Fibroblast of upper back skin (primary cell): ENCODE data around the gene SPATA24.
"Not testable (repeated sequence)": the region's sequence is repeated elsewhere in the genome, so short reads cannot be mapped to it uniquely, and the experiment has no call there.

Experiments used
- DNase-seq: peaks from one replicate; pipeline ENCODE4 v3.0.0-alpha.2; 2013

SPATA24 gene

GRCh38 chr5:139394123-139394653, 9.7 kb downstream of the SPATA24 start:
- DNase-seq: no peak

- no peak for DNase-seq
Observed at GRCh38 chr5:139393497-139394122, 10.3 kb downstream of the SPATA24 start.

GRCh38 chr5:139392678-139393496, 11.0 kb downstream of the SPATA24 start:
- peak; percentile 53 for DNase-seq

- DNase-seq: no peak
Observed at GRCh38 chr5:139392324-139392677, 11.6 kb downstream of the SPATA24 start.

GRCh38 chr5:139391570-139392323, 12.1 kb downstream of the SPATA24 start:
- DNase-seq: no peak

- DNase-seq: no peak
Observed at GRCh38 chr5:139390639-139391569, 13.0 kb downstream of the SPATA24 start.

GRCh38 chr5:139389701-139390638, 13.9 kb downstream of the SPATA24 start, which contains the start of gene MZB1:
MZB1 (minus strand) TSS chr5:139389913; CDS start chr5:139389856, 57 bp downstream.
- no peak for DNase-seq

- peak; percentile 17 for DNase-seq
Observed at GRCh38 chr5:139388198-139388821, 15.6 kb downstream of the SPATA24 start.

- DNase-seq: no peak
Observed at GRCh38 chr5:139387611-139388197, 16.2 kb downstream of the SPATA24 start.

- DNase-seq: not testable (repeated sequence)
Observed at GRCh38 chr5:139386956-139387355, 16.9 kb downstream of the SPATA24 start.

GRCh38 chr5:139386050-139386438, 17.8 kb downstream of the SPATA24 start:
- no peak for DNase-seq

- DNase-seq: no peak
Observed at GRCh38 chr5:139385061-139386049, 18.5 kb downstream of the SPATA24 start.

- no peak for DNase-seq
Observed at GRCh38 chr5:139384591-139385051, 19.3 kb downstream of the SPATA24 start.

- DNase-seq: no peak
Observed at GRCh38 chr5:139383993-139384590, 19.8 kb downstream of the SPATA24 start.

- no peak for DNase-seq
Observed at GRCh38 chr5:139383275-139383992, 20.5 kb downstream of the SPATA24 start, which contains the start of gene SLC23A1. SLC23A1 (minus strand) TSS chr5:139383297; CDS start chr5:139383253, 44 bp downstream.

GRCh38 chr5:139382807-139383206, 21.1 kb downstream of the SPATA24 start:
- no peak for DNase-seq
